ENCODE data around the gene CACNA1F.

Gene CACNA1F

GRCh38 chrX:49273181-49273727, 40.1 kb upstream of the CACNA1F start:
- H3K9me3 Mint-ChIP-seq: peaks cover 2% of the 10 kb centered on the region
- H3K27me3 Mint-ChIP-seq (ENCODE audit: low read depth): no peaks in the 10 kb centered on the region
- no peak overlapping the region for H3K27ac Mint-ChIP-seq
- H3K4me3 Mint-ChIP-seq: peak overlapping the region; percentile 2 to 35 (median 28)
- peaks cover 11% of the 10 kb centered on the region for H3K36me3 Mint-ChIP-seq (ENCODE audit: low read depth)
- H3K4me1 Mint-ChIP-seq: peaks cover 35% of the 10 kb centered on the region
- no peak for TF ChIP-seq CTCF (IDR thresholded peaks at IDR 0.05; ENCODE audit: unreplicated experiment in 3 of 3)

- Mint-ChIP-seq H3K4me1 (peaks cover 30% of the 10 kb centered on the region), H3K9me3 (peaks cover 2% of the 10 kb centered on the region), H3K27ac (no peak overlapping the region), H3K27me3 (ENCODE audit: low read depth) (no peaks in the 10 kb centered on the region), H3K4me3 (peak overlapping the region; percentile 40 to 74 (median 59)), H3K36me3 (ENCODE audit: low read depth) (peaks cover 14% of the 10 kb centered on the region)
- no peak for TF ChIP-seq CTCF (IDR thresholded peaks at IDR 0.05; ENCODE audit: unreplicated experiment in 3 of 3)
Observed at GRCh38 chrX:49272421-49272820, 39.3 kb upstream of the CACNA1F start.

- H3K27me3 Mint-ChIP-seq (ENCODE audit: low read depth): no peaks in the 10 kb centered on the region
- peaks cover 14% of the 10 kb centered on the region for H3K36me3 Mint-ChIP-seq (ENCODE audit: low read depth)
- peak overlapping the region; percentile 67 to 79 (median 74) for H3K4me3 Mint-ChIP-seq
- H3K27ac Mint-ChIP-seq: peak overlapping the region in 2 of 3 experiments; percentile 81 to 87
- TF ChIP-seq CTCF (IDR thresholded peaks at IDR 0.05; ENCODE audit: unreplicated experiment in 3 of 3): no peak
- peaks cover 2% of the 10 kb centered on the region for H3K9me3 Mint-ChIP-seq
- peaks cover 32% of the 10 kb centered on the region for H3K4me1 Mint-ChIP-seq
Observed at GRCh38 chrX:49271341-49271740, 38.2 kb upstream of the CACNA1F start.

- Mint-ChIP-seq H3K27ac (no peak overlapping the region), H3K27me3 (ENCODE audit: low read depth) (no peaks in the 10 kb centered on the region), H3K4me1 (peaks cover 31% of the 10 kb centered on the region)
Observed at GRCh38 chrX:49270249-49270921, 37.2 kb upstream of the CACNA1F start.

GRCh38 chrX:49269767-49270248, 36.7 kb upstream of the CACNA1F start, which contains the start of gene PPP1R3F:
Gene PPP1R3F, plus strand, starts transcription at chrX:49269793. Its CDS starts 77 bp downstream, at chrX:49269870.
- Mint-ChIP-seq H3K27ac (peak within 1 kb of the TSS; percentile 98 to 100 (median 99)), H3K36me3 (ENCODE audit: low read depth) (peaks cover 14% of the 10 kb centered on the region), H3K4me1 (peaks cover 25% of the 10 kb centered on the region), H3K9me3 (peaks cover 6% of the 10 kb centered on the region), H3K4me3 (peak within 1 kb of the TSS; percentile 91 to 95 (median 93)), H3K27me3 (ENCODE audit: low read depth) (no peaks in the 10 kb centered on the region)
- TF ChIP-seq CTCF (IDR thresholded peaks at IDR 0.05; ENCODE audit: unreplicated experiment in 3 of 3): no peak

More at GRCh38 chrX:49270249-49270921, 37.2 kb upstream of the CACNA1F start:
- TF ChIP-seq CTCF (IDR thresholded peaks at IDR 0.05; ENCODE audit: unreplicated experiment in 3 of 3): no peak
- peak overlapping the region; percentile 67 to 79 (median 74) for H3K4me3 Mint-ChIP-seq
- peaks cover 14% of the 10 kb centered on the region for H3K36me3 Mint-ChIP-seq (ENCODE audit: low read depth)
- H3K9me3 Mint-ChIP-seq: peaks cover 2% of the 10 kb centered on the region

All from nephron (organoid).